SK-N-SH (cell line): ENCODE results near the gene FUCA1. TPM values are rescaled to one million over a fixed set of nuclear protein-coding genes. Genes with fewer than 3 reads are reported as not detected.

Source experiments
- CTCF ChIA-PET: fragments of 300-600, 350-600 bp; formaldehyde crosslinking; extraction: SDS; loops from one replicate; lab custom pipeline; 2021; lab: Yijun Ruan, JAX
- POLR2A ChIA-PET: fragments of 350-600 bp; sonication (Branson Sonifier 250); formaldehyde crosslinking; extraction: SDS; loops from one replicate; lab custom pipeline; 2020; ENCODE audit warnings: antibody characterized with exemption, inconsistent platforms; lab: Yijun Ruan, JAX
- DNase-seq: peaks from one replicate; pipeline ENCODE4 v3.0.0; 2012
- H2AFZ ChIP-seq: fragments of 200-600 bp; sonication (generic); 2 replicates; pipeline ENCODE4 v1.8.1; 2016; ENCODE audit warnings: antibody characterized with exemption, mild to moderate bottlenecking, low read depth
- H3F3A ChIP-seq: fragments of 200-600 bp; sonication (generic); replicated peaks from 2 replicates; pipeline ENCODE3; 2016; ENCODE audit warnings: antibody characterized with exemption, mild to moderate bottlenecking; ENCODE audit not compliant: insufficient read depth
- H3K27ac ChIP-seq, 2 experiments: fragments of 200-500 bp in 1 of 2; fragments of 200-600 bp in 1 of 2; sonication (Bioruptor generic) in 1 of 2; sonication (generic), shearing (Covaris generic) in 1 of 2; 2 replicates each; pipeline versions ENCODE4 v1.5.1 to v1.6.1; 2014 to 2016; ENCODE audit warnings: low read depth in 2 of 2, inconsistent platforms in 1 of 2, low read length in 1 of 2, mild to moderate bottlenecking in 1 of 2, mixed read lengths in 1 of 2
- H3K27me3 ChIP-seq: fragments of 200-600 bp; sonication (generic), shearing (Covaris generic); 2 replicates; pipeline ENCODE4 v1.6.1; 2016; ENCODE audit warnings: mixed run types; ENCODE audit not compliant: insufficient read depth
- H3K36me3 ChIP-seq, 2 experiments: fragments of 200-500 bp in 1 of 2; fragments of 200-600 bp in 1 of 2; sonication (Bioruptor generic) in 1 of 2; sonication (generic) in 1 of 2; replicated peaks in 1 of 2; 2 replicates each; pipeline versions ENCODE3 to v1.5.1; 2014 to 2016; ENCODE audit warnings: low read length in 1 of 2, mild to moderate bottlenecking in 1 of 2; ENCODE audit not compliant: insufficient read depth in 2 of 2, control insufficient read depth in 1 of 2
- H3K4me1 ChIP-seq, 2 experiments: fragments of 200-500 bp in 1 of 2; fragments of 200-600 bp in 1 of 2; sonication (Bioruptor generic) in 1 of 2; sonication (generic), shearing (Covaris generic) in 1 of 2; 2 replicates each; pipeline versions ENCODE4 v1.5.1 to v1.6.1; 2014 to 2016; ENCODE audit warnings: low read depth in 1 of 2, low read length in 1 of 2, mixed run types in 1 of 2; ENCODE audit not compliant: insufficient read depth in 2 of 2, control insufficient read depth in 1 of 2
- H3K4me2 ChIP-seq: fragments of 200-600 bp; sonication (generic), shearing (Covaris generic); 2 replicates; pipeline ENCODE4 v1.6.1; 2017; ENCODE audit warnings: mixed run types
- H3K4me3 ChIP-seq, 2 experiments: fragments of 200-500 bp in 1 of 2; fragments of 200-600 bp in 1 of 2; sonication (Bioruptor generic) in 1 of 2; sonication (generic), shearing (Covaris generic) in 1 of 2; 2 replicates each; pipeline versions ENCODE4 v1.5.1 to v1.8.1; 2014 to 2016; ENCODE audit warnings: low read depth in 2 of 2, inconsistent platforms in 1 of 2, low read length in 1 of 2, mild to moderate bottlenecking in 1 of 2, mixed read lengths in 1 of 2, moderate library complexity in 1 of 2
- H3K79me2 ChIP-seq: fragments of 200-600 bp; sonication (generic); 2 replicates; pipeline ENCODE4 v1.8.1; 2017; ENCODE audit warnings: mild to moderate bottlenecking; ENCODE audit not compliant: insufficient read depth
- H3K9ac ChIP-seq: fragments of 200-600 bp; sonication (generic); 2 replicates; pipeline ENCODE4 v1.6.1; 2017; ENCODE audit warnings: mixed run types
- H3K9me2 ChIP-seq: fragments of 200-600 bp; sonication (generic); 2 replicates; pipeline ENCODE4 v1.6.1; 2017; ENCODE audit warnings: mixed run types
- H3K9me3 ChIP-seq: fragments of 200-600 bp; sonication (generic); 2 replicates; pipeline ENCODE4 v1.6.1; 2017; ENCODE audit warnings: mixed run types, mild to moderate bottlenecking, moderate library complexity
- H4K20me1 ChIP-seq: fragments of 200-600 bp; sonication (generic); 2 replicates; pipeline ENCODE4 v1.6.1; 2017; ENCODE audit warnings: mild to moderate bottlenecking, mixed run types; ENCODE audit not compliant: insufficient read depth
- CHD2 ChIP-seq: fragments of 150-350 bp; IDR thresholded peaks from 2 replicates; pipeline ENCODE4 v1.6.1; 2018; ENCODE audit warnings: low read length; ENCODE audit not compliant: partially characterized antibody
- CTCF ChIP-seq: fragments of 200-600 bp; sonication (generic); IDR thresholded peaks from 2 replicates; pipeline ENCODE4 v1.6.1; 2017; ENCODE audit warnings: antibody characterized with exemption, mild to moderate bottlenecking, moderate library complexity
- ELF1 ChIP-seq: IDR thresholded peaks from 2 replicates; pipeline ENCODE4 v1.4.0; 2012
- EP300 ChIP-seq, 2 experiments: IDR thresholded peaks; 2 replicates each; pipeline versions ENCODE4 v1.4.0 to v1.6.1; 2012; ENCODE audit warnings: borderline replicate concordance in 1 of 2, low read depth in 1 of 2, low read length in 1 of 2
- EZH2phosphoT487 ChIP-seq: fragments of 200-600 bp; sonication (generic); IDR thresholded peaks from 2 replicates; pipeline ENCODE4 v1.6.1; 2017; ENCODE audit warnings: low read depth, mixed run types, mild to moderate bottlenecking, antibody characterized with exemption, moderate library complexity, borderline replicate concordance
- FOXJ3 ChIP-seq: sonication (generic); formaldehyde crosslinking; IDR thresholded peaks from 2 replicates; pipeline ENCODE4 v1.5.1; 2020; ENCODE audit warnings: mild to moderate bottlenecking, missing genetic modification reagents
- GABPA ChIP-seq: IDR thresholded peaks from 2 replicates; pipeline ENCODE4 v1.4.0; 2012; ENCODE audit warnings: low read depth, mild to moderate bottlenecking
- IRF3 ChIP-seq: fragments of 150-350 bp; IDR thresholded peaks from 2 replicates; pipeline ENCODE4 v1.6.1; 2016; ENCODE audit warnings: mild to moderate bottlenecking, low read depth, low read length
- JUND ChIP-seq: IDR thresholded peaks from 2 replicates; pipeline ENCODE4 v1.4.0; 2012
- MXI1 ChIP-seq: IDR thresholded peaks from 2 replicates; pipeline ENCODE4 v1.6.1; 2012; ENCODE audit warnings: mild to moderate bottlenecking, low read depth, low read length, improper control_type of control experiment
- NRF1 ChIP-seq: IDR thresholded peaks from 2 replicates; pipeline ENCODE4 v1.6.1; 2012; ENCODE audit warnings: low read depth, mild to moderate bottlenecking, low read length
- POLR2AphosphoS5 ChIP-seq: IDR thresholded peaks from 2 replicates; pipeline ENCODE4 v1.6.1; 2012; ENCODE audit warnings: low read depth, low read length
- RAD21 ChIP-seq: IDR thresholded peaks from 2 replicates; pipeline ENCODE4 v1.6.1; 2012; ENCODE audit warnings: mild to moderate bottlenecking, low read length
- RCOR1 ChIP-seq: fragments of 150-350 bp; IDR thresholded peaks from 2 replicates; pipeline ENCODE4 v1.6.1; 2017; ENCODE audit warnings: antibody characterized with exemption, low read length
- RFX5 ChIP-seq: IDR thresholded peaks from 2 replicates; pipeline ENCODE4 v1.6.1; 2012; ENCODE audit warnings: mild to moderate bottlenecking, improper control_type of control experiment, low read length
- TEAD4 ChIP-seq: IDR thresholded peaks from 2 replicates; pipeline ENCODE4 v1.4.0; 2012; ENCODE audit warnings: mild to moderate bottlenecking, borderline replicate concordance; ENCODE audit not compliant: insufficient read depth
- USF1 ChIP-seq: IDR thresholded peaks from 2 replicates; pipeline ENCODE4 v1.4.0; 2012; ENCODE audit warnings: low read depth, borderline replicate concordance
- USF2 ChIP-seq: fragments of 150-350 bp; IDR thresholded peaks from 2 replicates; pipeline ENCODE4 v1.6.1; 2017; ENCODE audit warnings: antibody characterized with exemption, low read length, low read depth, borderline replicate concordance
- ZBTB33 ChIP-seq: IDR thresholded peaks from 2 replicates; pipeline ENCODE4 v1.4.0; 2012; ENCODE audit warnings: low read depth, borderline replicate concordance
- WGBS: methylation state at CpG from one replicate; pipeline ENCODE4 v1.1.6; 2017; ENCODE audit warnings: low lambda C conversion rate; 5-methylcytosine and 5-hydroxymethylcytosine counted together
- polyA plus RNA-seq, 3 experiments: library from polyadenylated mRNA; depleted of rRNA; stranded (reverse); fragments of >200 nt; gene quantifications; 2 replicates each; pipeline ENCODE4 v1.2.3, GENCODE V29; 2012

The FUCA1 gene
- polyA plus RNA-seq, 1 of the 3 experiments (the other 2 are of a cell fraction), result 31.9 TPM

GRCh38 chr1:23865543-23865930 is 2.6 kb downstream of the FUCA1 start:
- no peaks in the 10 kb centered on the region for H3F3A ChIP-seq
- peaks cover 9 to 11% of the 10 kb centered on the region in 2 experiments for H3K36me3 ChIP-seq
- no peak for DNase-seq
- no peaks in the 10 kb centered on the region for H3K79me2 ChIP-seq
- no peaks in the 10 kb centered on the region for H3K9me3 ChIP-seq
- no peak overlapping the region for H3K9ac ChIP-seq
- ChIA-PET CTCF (interaction anchor here (1.4 kb wide), 1 partner anchor 94 kb away, joined by 4 read pairs; no protein-coding TSS in a partner anchor), POLR2A (no interaction called here)
- H3K9me2 ChIP-seq, result no peaks in the 10 kb centered on the region
- peaks cover 0 to 8% of the 10 kb centered on the region in 2 experiments; a peak in 1 of 4 replicates for H3K4me1 ChIP-seq
- no peak overlapping the region for H2AFZ ChIP-seq
- 95% methylated on average over 4 of the region's 4 CpGs for WGBS
- H3K4me2 ChIP-seq, result no peak overlapping the region
- H3K4me3 ChIP-seq, result no peak overlapping the region
- no peaks in the 10 kb centered on the region for H4K20me1 ChIP-seq
- H3K27me3 ChIP-seq, result no peaks in the 10 kb centered on the region; the same call in 1 of the 2 replicates
- TF ChIP-seq POLR2AphosphoS5 (no peak), RFX5 (no peak), ZBTB33 (no peak), FOXJ3 (CRISPR knock-in tag) (no peak), USF1 (no peak), EP300 (IDR thresholded peaks at IDR 0.05; ENCODE audit: borderline replicate concordance in 1 of 2, low read depth in 1 of 2, low read length in 1 of 2) (no peak), RCOR1 (no peak), TEAD4 (no peak), ELF1 (no peak)
- H3K27ac ChIP-seq, result no peak overlapping the region

- ChIA-PET CTCF (interaction anchor here (1.4 kb wide), 1 partner anchor 93 kb away, joined by 4 read pairs; no protein-coding TSS in a partner anchor), POLR2A (no interaction called here)
- no peak overlapping the region for H2AFZ ChIP-seq
- no peak overlapping the region for H3K27ac ChIP-seq
- H3K9me3 ChIP-seq, result no peaks in the 10 kb centered on the region
- H3F3A ChIP-seq, result no peaks in the 10 kb centered on the region
- H3K36me3 ChIP-seq, result peaks cover 9 to 13% of the 10 kb centered on the region in 2 experiments
- TF ChIP-seq CHD2 (no peak), FOXJ3 (CRISPR knock-in tag) (no peak), POLR2AphosphoS5 (no peak), RFX5 (no peak), IRF3 (no peak), EZH2phosphoT487 (no peak), RAD21 (no peak), USF2 (no peak), TEAD4 (no peak), NRF1 (no peak), CTCF (no peak), MXI1 (no peak), EP300 (IDR thresholded peaks at IDR 0.05; ENCODE audit: borderline replicate concordance in 1 of 2, low read depth in 1 of 2, low read length in 1 of 2) (no peak), JUND (no peak), GABPA (no peak)
- DNase-seq, result no peak
- no peaks in the 10 kb centered on the region for H3K9me2 ChIP-seq
- peaks cover 0 to 8% of the 10 kb centered on the region in 2 experiments; a peak in 1 of 4 replicates for H3K4me1 ChIP-seq
- H3K9ac ChIP-seq, result no peak overlapping the region
- WGBS, result 92% methylated on average over 13 of the region's 13 CpGs
- H3K27me3 ChIP-seq, result no peaks in the 10 kb centered on the region
- no peaks in the 10 kb centered on the region for H4K20me1 ChIP-seq
- H3K79me2 ChIP-seq, result no peaks in the 10 kb centered on the region
- no peak overlapping the region for H3K4me2 ChIP-seq
- H3K4me3 ChIP-seq, result no peak overlapping the region
Observed at GRCh38 chr1:23864801-23865542, 3.1 kb downstream of the FUCA1 start.
